Mucosa of descending colon (tissue), 3 donors: ENCODE results near the gene PPP1R12C. TPM values are rescaled to one million over a fixed set of nuclear protein-coding genes. Genes with fewer than 3 reads are reported as not detected.

Experiments used
- ATAC-seq: fragments of 200-7000 bp; cut with Tn5 transposase; one replicate; pipeline ENCODE4 v1.9.1; 2020; ENCODE audit warnings: mild to moderate bottlenecking, moderate library complexity
- DNase-seq, 3 donors: peaks; one replicate each; pipeline ENCODE4 v3.0.0-alpha.2; 2020
- H3K36me3 ChIP-seq: fragments of 200-600 bp; one replicate; pipeline ENCODE4 v1.8.0; 2021; ENCODE audit warnings: low read depth, mild to moderate bottlenecking
- H3K4me1 ChIP-seq: fragments of 200-600 bp; one replicate; pipeline ENCODE4 v1.8.0; 2021; ENCODE audit warnings: low read depth, mild to moderate bottlenecking
- H3K4me3 ChIP-seq: fragments of 200-600 bp; one replicate; pipeline ENCODE4 v1.8.0; 2021; ENCODE audit warnings: mild to moderate bottlenecking
- H3K9me3 ChIP-seq: fragments of 200-600 bp; one replicate; pipeline ENCODE4 v1.8.0; 2021; ENCODE audit warnings: mild to moderate bottlenecking
- intact Hi-C, 2 donors: fragments of 100-400 bp; cut with DNase I in 1 of 2; cut with micrococcal nuclease in 1 of 2; formaldehyde crosslinking; loops; one replicate each; pipeline versions ENCODE4 v1.11.0 to v1.11.1; 2022; cut with DNase I, micrococcal nuclease
- total RNA-seq, 3 donors: library from RNA; stranded (reverse); fragmentation: NEBNext Ultra II Directional in 2 of 3; extraction: Animal tissue kit (Norgen Biotek cat#: 25700) in 2 of 3; gene quantifications; one replicate each; pipeline versions ENCODE4 v1.2.1 to v1.2.4, GENCODE V29; 2021 to 2023
- TF ChIP-seq, protein P1 (sequence below): fragments of 200-600 bp; IDR thresholded peaks from one replicate; pipeline ENCODE4 v1.8.0; 2022; ENCODE audit warnings: antibody characterized with exemption, mild to moderate bottlenecking
- donor health status: DM: no; HTN: no; CAD: no; lungs with moderate emphysema.
- donor health status: DM: no; HTN: no; CAD: no.
- donor health status: DM: no; HTN: yes; CAD: no.

PPP1R12C gene
- total RNA-seq, 3 donors from 2014 or later, result 99.8 to 236 (median 112) TPM

DNA sequence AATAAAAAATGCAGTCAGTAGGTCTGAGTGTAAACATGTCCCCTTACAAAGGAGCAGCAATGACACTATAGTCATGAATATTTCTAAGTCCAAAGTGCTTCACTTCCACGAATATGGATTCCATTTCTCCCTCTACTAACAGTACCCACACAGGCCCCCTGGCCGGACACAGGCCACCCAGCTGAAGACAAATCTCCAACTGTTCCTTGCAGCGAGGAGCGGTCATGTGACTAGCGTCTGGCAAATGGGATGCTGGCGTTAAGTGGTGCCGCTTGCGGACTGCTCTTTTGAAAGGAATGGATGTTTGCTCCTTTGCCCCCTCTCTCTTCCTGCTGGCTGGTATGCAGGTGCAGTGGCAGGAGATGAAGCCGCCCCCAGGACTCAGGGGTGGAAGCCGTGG, 16.2 kb downstream of the PPP1R12C start:
- Histone ChIP-seq H3K36me3 (no peaks in the 10 kb centered on the region), H3K9me3 (no peaks in the 10 kb centered on the region), H3K4me3 (no peak overlapping the region), H3K4me1 (no peaks in the 10 kb centered on the region)
- peak in 1 of 3 donors; percentile 12 for DNase-seq
- TF ChIP-seq, protein P1, sequence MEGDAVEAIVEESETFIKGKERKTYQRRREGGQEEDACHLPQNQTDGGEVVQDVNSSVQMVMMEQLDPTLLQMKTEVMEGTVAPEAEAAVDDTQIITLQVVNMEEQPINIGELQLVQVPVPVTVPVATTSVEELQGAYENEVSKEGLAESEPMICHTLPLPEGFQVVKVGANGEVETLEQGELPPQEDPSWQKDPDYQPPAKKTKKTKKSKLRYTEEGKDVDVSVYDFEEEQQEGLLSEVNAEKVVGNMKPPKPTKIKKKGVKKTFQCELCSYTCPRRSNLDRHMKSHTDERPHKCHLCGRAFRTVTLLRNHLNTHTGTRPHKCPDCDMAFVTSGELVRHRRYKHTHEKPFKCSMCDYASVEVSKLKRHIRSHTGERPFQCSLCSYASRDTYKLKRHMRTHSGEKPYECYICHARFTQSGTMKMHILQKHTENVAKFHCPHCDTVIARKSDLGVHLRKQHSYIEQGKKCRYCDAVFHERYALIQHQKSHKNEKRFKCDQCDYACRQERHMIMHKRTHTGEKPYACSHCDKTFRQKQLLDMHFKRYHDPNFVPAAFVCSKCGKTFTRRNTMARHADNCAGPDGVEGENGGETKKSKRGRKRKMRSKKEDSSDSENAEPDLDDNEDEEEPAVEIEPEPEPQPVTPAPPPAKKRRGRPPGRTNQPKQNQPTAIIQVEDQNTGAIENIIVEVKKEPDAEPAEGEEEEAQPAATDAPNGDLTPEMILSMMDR, result no peak
- intact Hi-C loops, result no loop called here
- ATAC-seq, result no peak

GRCh38 chr19:55099557-55100506, 17.6 kb downstream of the PPP1R12C start:
- Histone ChIP-seq H3K36me3 (no peaks in the 10 kb centered on the region), H3K4me3 (no peak overlapping the region), H3K4me1 (no peaks in the 10 kb centered on the region), H3K9me3 (no peaks in the 10 kb centered on the region)
- ATAC-seq (peak; percentile 8), DNase-seq (peak in 1 of 3 donors; percentile 40)
- TF ChIP-seq, protein P1, result no peak
- intact Hi-C loops, result no loop called here

DNA sequence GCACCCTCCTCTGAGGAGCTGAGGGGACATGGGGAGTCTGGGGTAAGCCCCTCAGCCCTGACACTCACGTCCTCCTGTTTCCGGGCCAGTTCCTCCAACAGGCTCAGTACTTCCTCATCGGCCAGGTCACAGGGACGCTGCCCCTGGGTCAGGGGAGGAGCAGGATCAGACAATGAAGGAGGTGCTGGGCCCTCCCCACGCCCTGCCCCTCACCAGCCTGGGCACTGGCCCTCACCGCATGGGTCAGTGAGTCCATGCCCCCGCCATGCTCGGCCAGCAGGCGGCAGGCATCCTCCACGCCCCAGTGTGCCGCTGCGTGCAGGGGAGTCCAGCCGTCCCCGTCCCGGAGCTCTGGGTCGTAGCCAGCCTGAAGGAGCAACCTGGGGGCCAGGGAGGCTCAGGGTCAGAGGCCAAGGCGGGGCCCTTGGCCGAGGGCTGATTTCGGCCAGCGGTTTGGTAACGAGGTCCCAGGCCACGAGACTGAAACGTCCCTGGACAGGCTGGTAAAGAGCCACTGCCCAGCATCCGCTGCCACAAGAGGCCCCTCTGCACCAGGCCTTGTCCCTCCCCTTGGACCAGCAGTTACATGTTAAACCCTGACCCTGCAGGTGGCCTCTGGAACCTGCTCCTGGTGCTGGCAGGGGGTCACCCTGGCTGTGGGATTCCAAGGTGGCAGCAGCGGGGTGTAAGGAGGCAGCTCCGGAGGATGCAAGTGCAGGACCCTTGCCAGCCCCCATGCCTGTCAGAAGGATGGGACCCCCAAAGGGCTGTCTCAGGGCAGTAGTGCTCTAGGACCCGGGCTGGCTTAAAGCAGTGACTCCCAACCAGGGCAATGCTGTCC, 18.5 kb downstream of the PPP1R12C start:
- no peaks in the 10 kb centered on the region for H3K36me3 ChIP-seq

GRCh38 chr19:55097864-55098715, 19.3 kb downstream of the PPP1R12C start:
- TF ChIP-seq, protein P1, result no peak
- Histone ChIP-seq H3K4me3 (no peak overlapping the region), H3K36me3 (no peaks in the 10 kb centered on the region), H3K4me1 (no peaks in the 10 kb centered on the region), H3K9me3 (no peaks in the 10 kb centered on the region)
- intact Hi-C loops, result no loop called here
- DNase-seq (peak in 1 of 3 donors; percentile 20), ATAC-seq (no peak)

More for the DNA sequence above, 18.5 kb downstream of the PPP1R12C start:
- intact Hi-C loops, result no loop called here
- no peaks in the 10 kb centered on the region for H3K9me3 ChIP-seq
- ATAC-seq, result no peak
- H3K4me1 ChIP-seq, result no peaks in the 10 kb centered on the region
- TF ChIP-seq, protein P1, result no peak
- peak in 1 of 3 donors; percentile 45 for DNase-seq
- H3K4me3 ChIP-seq, result no peak overlapping the region
